NCI-H774 (cell line): Measurements from ENCODE around the gene PAX5.

Source experiments
- DNase-seq: peaks from one replicate; lab custom pipeline; 2025; lab: John Stamatoyannopoulos, UW

PAX5 gene

DNA sequence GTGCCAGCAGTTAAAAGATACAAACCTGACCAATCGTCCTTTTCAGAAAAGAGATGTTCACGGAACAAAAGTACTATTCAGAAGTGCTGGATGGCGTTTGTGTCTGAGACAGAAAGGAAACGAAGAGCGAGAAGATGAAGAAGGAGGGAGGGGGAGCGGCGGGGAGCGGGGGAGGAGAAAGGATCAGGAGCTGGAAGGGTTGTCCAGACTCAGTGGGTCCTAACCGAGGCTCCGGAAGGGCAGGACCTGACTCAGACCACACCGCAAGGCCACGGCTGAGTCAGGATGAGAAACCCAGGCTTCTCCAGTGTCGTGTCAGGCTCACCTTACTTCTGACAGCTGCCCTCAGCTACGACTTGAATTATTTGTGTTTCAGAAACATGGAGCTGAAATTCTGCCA lies 46.2 kb downstream of the PAX5 start:
- no peak for DNase-seq

DNA sequence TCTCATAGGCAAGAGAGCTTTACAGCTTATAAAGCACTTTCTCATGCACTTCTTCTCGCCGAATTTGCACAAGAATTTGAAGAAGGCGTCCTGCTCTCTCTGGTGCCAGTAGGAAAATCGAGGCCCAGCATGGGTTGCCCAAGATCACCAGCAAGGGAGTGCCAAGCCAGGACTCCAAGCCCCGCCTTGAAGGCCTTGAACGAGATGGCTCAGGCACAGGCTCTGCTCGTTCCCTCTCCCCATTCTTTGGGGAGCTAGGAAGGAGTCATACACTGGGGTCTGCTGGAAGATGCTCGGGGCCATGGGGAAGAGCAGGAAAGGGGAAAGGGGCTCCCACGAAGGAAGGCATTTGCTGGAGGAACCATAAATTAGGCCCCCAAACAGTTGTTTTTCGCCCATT lies 46.7 kb downstream of the PAX5 start:
- no peak for DNase-seq

DNA sequence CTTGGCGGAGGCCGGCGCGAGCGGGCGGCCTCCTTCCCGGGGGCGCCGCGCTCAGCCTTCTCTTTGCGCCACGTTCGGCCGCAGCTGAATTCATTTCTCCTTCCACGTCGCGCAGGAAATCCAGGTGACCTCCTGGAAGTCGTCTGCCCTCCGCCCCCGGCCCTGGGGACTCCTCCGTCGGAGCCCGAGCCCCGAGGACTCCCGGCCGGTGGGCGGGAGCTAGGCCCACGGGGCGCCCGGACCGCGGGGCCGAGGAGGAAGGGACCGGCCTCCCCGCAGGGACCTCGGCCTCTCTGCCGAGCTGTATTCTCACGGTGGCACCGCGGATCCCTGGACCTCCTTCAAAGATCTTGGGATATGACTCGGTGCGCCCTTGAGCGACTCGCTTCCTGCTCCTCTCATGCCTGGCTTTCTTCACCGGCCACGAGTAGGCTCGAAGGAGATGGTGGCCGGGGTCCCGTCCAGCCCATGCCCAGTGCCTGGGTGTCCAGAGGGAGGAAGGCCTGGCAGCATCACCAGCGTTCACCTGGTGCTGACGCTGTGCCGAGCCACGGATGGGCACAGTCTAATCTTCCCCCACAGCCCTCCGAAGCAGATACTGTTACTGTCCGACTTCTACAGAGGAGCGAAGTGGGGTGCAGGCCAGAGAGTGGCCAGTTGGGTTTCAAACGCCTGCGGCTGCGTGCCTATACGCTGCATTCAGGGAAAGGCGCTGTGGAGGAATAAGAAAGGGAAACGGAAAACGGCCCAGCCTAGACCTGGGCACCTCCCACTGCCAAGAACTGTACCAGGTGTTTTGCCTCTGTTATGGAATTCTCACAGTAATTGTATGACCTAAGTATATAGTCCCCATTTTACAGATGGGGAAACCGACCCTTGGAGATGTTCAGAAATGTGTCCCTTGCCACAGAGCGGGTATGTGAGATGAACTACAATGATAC lies 47.3 kb downstream of the PAX5 start:
- DNase-seq: no peak

DNA sequence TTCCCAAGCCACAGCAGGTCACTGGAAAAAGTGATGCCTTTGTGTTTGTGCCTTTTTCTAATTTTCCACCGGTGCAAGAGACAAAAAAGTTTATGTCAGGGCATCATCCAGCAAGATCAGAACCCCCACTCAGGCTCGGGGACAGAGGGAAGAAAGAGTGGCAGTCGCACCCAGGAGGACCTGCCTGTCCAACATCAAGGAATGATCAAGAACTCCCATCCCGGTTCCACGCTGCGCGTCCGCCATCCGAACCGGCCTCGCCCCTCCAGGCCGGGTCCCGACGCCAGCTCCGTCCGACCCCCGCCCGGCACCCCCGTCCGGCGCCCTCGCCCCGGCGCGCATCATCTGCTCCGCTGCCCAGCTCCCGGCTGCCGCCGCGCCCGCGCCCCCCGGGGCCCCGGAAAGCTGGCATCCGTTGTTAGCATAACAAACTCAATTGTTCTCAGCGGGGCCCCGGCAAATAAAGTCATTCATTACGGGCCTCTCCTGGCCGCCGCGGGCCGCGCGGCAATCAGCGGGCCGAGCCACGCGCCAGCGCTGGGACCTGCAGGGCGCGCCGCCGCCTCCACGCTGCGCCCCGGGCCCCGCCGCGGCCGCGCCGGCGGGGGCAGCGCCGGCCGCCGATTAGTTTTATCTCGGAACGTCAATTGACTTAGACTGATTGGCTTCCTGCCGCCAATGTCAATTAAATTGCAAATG lies 48.1 kb downstream of the PAX5 start:
- no peak for DNase-seq

DNA sequence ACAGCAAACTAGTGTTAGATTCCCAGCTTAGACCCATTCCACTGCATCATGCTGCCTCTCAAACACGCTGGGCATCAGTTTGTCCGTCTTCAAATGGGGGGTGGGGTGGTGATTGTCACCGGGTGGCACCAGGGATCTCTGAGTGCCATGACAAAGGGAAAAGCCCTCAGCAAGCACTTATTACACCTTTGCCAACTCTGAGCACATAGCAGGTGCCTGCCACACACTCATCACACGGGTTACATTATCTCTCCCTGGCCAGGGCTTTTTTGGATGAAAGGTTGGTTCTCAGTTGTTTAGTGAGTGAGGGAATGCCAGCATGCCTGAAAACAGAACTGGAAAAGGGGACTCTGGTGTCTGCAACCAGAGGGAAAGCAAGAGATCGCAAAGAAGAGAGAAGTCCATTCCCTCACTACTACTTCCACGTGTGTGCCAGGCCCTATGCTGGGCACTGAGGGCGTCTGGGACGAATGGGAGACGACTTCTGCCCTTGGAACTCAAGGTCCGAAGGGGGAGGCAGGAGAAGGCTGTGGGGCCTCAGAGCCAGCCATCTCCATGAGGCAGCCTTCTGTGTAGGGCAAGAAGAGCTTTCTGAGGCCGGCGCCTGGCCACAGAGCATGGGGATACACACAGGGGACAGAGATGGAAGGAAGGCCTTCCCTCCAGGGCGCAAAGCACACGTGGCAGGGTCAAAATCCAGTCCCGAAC lies 48.9 kb downstream of the PAX5 start:
- no peak for DNase-seq

DNA sequence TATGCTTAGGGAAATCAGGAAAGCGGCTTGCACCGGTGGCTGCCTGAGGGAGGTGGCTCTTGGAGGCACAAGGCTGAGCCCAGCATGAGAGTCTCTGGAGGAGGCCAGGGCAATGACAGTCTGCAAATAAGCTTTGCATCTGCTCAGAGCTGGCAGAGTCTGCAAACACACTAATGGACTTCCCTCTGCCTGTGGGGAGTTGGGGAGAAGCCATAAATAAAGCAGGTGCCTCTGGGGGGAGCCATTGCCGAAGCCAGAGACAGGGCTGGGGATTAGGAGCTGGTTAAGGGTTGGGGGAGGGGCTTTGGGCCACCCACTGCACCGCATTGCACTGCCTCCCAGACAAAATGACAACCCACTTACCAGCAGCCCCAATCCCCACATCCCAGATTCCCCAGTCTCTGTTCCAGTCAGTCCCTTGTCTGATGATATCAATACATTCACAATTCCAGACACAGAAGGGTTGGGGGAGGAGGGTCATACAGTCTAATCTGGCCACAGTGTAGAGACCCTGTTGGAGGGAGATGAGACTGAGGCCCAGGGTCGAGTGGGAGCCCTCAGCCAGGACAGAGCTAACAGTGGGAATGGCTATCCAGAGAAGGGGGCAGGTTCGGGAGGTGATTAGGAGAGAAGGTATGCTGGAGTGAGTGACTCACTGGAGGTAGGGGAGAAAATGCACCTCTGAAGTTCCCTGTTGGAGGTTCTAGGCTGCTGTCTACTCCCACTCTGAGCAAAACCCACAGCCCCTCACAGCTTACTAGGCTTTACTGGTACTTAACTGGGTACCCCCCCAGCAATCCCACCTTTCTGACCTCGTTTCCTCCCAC lies 53.7 kb downstream of the PAX5 start:
- peak; percentile 79 for DNase-seq

DNA sequence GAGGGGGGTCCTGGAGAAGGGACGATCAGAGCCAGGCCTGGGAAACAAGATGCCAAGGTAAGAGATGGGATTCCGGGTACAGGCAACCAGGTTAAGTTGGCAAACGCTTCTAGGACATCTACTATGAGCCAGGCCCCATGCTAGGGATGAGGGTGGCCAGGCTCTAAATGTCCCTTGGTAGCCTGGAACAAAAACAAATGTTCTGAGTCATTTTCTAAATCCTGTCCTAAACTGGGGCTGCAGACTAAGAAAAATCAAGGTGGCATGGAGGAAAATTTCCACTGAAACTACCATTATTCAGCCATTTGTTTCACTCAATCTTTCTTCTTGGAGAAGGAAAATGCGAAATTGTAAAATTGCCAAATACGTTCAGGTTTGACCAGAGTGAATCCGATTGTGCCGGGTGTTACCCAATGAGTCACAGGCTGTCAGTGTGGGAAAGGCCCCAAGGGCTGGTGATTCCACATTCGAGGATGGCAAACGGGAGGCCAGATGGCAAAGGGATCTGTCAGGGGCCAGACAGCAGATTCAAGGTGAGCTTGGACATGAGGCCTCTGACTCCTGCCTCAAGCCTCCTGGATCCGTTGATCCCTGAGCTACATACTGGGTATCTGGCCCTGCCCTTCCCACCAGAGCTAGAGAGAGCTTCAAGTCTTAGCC lies 57.6 kb downstream of the PAX5 start:
- DNase-seq: no peak

DNA sequence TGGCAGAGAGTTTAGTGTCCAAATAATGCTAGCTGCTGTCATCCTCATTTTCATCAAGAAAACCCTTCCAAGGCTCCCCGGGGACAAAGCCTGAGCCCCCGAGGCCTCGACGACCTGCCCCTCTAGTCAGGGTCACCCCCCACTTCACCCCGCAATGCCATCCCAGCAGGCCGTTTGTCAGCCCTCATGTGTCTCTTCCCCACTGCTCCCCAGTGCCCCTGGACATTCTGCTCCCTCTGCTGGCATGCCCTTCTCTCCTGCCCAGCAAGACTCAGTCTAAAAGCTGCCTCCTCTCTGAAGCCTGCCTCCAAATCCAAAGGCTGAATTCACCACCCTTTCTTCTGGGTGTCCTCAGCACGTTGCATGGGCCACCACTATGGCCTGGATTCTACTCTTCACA lies 59.3 kb downstream of the PAX5 start:
- no peak for DNase-seq

DNA sequence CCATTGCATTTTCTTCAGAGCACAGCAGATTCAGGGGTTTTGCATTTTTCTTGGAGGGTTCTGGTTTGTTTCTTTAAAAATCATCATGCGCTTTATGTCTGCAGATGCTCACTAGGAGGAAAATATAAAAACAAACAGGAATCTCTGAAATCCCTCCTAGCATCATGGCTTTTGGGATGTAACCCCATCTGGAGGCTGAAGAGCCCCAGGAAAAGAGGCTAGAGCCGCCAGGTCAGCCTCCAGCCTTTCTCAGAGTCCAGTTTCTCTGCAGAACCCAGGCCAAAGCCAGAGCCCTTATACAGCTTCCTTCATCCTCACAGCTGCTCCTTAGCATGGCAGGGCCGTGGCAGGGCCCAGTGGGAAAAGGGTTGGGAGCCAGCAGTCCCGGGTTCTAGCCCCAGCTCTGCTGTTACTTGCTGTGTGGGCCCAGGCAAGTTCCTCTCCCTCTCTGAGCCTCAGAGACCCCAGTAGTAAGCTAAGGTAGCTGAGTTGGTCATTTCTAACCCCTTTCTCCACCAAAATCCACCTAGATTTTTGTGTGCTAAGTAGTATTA lies 62.1 kb downstream of the PAX5 start:
- DNase-seq: no peak

DNA sequence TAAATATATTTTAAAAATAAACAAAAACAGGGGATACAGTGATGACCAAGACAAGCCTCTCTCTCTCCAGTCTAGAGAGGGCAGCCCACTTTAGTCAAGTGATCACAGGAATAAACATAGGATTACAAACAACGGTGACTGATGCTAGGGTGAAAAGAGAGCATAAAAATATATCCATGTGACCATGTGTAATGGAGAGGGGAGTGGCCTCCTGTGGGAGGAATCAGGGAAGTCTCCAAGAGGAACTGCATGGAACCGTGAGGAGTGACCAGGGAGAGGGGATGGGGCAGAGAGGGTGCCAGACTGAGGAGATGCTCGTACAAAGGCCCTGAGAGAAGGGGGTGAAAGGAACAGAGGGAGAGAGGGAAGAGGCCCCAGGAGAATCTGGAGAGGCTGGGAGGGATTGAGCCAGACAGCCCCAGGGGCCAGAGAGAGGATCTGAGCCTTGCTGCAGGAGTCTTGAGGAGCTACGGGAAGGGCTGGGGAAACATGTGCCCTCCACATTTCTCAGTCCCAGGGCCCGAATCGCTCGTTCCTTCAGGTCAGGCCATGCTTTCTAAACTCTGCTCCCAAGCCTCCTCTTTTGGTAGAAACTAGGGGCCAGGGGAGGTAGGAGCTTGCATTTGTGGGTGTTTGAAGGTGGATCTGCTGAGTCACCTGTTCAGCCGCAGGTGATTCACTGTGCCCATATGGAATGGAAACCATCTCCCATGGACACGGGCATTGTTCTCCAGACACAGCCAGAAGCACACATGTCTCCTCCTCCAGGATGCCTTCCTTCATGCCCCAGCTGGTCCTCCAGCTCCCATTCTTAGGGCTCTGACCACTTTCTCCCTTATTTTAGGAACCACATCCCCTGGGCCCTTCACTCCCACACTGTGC lies 63.8 kb downstream of the PAX5 start:
- peak; percentile 10 for DNase-seq

DNA sequence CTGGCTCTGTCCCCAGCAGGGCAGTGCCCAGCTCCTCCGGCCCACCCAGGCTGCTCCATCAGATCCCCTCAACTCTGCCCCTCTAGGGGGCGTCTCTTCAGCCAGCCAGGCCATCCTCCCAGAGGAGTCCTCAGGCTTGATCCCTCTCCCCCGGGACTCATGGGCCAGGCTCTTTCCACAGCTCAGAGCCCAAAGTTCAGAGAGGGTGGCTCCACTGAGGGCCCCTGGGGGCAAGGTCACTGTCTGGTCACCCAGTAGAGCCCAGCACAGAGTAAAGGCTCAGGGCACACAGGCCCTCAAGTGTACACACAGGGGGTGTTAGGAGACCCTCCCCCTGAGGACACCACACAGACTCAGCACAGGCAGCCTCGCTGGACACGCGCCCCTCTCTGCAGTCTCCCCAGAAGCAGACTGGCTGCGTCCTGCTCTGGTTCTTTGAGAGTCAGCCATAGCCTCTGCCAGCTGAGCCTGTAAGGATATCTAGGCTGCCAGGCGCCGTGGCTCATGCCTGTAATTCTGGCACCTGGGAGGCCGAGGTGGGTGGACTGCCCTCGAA lies 64.8 kb downstream of the PAX5 start:
- DNase-seq: no peak

DNA sequence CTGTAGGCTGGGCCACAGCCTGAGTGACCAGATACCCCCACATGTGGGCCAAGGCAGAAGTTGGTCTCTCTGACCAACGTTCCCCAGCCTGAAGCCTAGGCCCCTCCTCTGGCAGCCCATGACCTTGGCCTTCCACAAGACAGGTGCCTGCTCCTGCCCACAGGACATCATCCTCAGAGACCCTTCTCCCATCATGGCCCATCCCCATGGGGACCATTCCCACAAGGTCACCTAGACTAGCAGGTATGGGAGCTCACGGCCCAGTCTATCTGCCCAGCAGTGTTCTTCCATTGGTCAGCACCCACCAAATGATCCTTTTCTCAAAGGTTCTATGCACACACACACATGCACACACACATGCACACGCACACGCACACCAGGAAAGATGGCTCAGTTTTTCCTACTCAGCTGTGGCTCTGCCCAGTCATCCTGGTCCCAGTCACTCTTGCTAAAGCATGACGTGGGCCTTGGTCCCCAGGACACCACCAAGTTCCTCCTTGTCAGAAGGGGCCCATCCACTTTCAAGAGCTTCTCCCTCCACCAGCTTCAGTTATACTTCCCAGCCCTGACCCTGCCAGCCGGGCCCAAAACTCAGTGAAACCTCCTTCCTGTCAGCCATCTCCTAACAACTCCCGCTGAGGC lies 65.4 kb downstream of the PAX5 start:
- no peak for DNase-seq

DNA sequence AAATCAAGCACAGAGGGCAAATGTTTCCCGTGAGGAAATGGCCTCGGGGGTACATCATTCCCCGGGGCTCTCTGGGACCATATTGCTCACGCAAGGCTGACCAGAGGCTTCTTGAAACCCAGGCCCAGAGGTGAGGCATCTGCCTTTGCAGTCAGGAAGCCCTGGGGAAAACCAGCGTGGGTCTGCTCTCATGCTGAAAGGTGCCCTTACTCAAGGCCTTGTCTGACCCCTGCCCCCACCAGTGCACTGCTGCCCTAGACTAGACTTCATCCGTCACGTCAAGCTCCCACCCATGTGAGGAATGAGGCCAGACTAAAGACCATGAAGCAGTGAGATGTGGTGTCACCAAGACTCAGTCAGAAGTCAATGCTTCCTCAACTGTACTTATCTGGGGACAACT lies 66.1 kb downstream of the PAX5 start:
- DNase-seq: no peak

DNA sequence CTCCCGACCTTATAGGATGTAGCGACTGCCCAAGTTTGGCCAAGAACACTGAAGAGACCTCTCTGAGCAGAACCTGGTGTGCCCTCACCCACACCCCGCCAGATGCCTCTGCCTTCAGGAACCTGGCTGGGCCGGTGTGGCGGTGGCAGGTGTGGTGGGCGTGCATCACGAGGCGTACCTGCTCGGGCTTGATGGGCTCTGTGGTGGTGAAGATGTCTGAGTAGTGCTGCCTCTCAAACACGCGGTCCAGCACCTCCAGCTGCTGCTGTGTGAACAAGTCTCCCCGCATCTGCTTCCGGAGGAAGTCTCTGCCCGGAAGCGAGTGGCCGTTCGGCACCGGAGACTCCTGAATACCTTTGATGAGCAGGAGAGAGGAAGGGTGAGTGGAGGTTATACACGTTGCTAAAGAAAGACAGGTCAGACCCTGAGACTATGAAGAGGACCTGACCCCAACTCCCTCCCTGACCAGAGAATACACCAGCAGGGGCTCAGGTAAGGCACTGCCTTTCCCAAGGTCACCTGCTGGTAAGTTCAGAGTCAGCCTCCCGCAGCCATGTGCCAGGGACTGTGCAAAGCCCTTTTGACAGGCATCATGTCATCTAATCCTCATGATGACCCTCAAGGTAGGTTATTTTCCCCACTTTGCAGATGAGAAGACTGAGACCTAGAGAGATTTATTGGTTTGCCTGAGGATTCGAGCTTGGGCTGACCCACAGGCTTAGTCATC lies 67.5 kb downstream of the PAX5 start:
- no peak for DNase-seq

DNA sequence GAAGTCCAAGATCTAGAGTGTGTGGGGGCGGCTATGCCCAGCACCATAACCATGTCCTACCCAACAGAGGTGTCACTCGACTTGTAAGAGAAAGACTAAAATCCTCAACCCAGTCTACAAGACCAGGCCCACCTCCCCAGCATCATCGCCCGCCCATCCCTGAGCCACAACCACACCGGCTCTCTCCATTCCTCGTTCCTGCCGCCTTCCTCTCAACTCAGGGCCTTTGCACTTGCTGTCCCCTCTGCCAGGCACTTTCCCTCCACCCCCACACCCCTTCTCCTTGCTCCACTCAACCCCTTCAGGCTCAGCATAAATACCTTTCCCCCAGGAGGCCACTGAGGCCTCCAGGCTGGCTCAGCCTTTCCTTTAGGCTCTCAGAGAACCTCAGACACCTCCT lies 69.3 kb downstream of the PAX5 start:
- no peak for DNase-seq

DNA sequence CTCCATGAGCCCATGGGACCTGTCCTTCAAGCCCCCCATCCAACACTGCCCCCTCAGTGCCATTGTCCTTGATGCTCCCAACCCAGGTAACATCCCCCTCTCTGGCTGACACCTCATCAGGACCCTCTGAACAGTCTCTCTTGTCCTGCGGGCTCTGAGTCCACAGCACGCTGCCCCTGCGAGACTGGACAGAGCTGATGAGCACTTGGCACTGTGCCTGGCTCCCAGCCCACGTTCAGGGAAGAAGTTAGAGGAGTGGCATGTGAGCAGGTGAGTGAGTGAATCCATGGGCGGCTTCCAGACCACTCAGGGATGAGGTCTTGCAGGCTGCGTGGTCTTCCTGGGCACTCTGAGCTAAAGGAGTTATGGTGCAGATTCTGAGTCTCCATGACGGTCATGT lies 70.7 kb downstream of the PAX5 start:
- no peak for DNase-seq

DNA sequence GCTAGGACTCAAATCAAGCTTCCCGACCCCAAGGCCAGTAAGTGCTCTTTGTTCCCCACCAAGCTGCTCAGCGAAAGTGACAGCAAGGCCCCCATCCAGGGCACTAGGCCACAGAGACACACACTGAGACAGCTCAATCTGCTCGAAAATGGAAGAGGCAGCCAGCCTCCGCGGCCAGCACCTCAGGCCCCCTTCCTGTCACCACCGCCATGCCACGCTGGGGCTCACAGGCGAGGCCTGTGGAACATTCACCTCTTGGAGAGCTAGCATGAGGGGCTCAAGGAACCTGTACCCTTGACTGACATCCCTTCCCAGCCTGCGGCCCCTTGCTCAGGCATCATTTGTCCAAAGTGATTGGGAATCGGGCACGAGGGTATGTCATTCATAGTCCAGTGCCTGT lies 71.4 kb downstream of the PAX5 start:
- no peak for DNase-seq

DNA sequence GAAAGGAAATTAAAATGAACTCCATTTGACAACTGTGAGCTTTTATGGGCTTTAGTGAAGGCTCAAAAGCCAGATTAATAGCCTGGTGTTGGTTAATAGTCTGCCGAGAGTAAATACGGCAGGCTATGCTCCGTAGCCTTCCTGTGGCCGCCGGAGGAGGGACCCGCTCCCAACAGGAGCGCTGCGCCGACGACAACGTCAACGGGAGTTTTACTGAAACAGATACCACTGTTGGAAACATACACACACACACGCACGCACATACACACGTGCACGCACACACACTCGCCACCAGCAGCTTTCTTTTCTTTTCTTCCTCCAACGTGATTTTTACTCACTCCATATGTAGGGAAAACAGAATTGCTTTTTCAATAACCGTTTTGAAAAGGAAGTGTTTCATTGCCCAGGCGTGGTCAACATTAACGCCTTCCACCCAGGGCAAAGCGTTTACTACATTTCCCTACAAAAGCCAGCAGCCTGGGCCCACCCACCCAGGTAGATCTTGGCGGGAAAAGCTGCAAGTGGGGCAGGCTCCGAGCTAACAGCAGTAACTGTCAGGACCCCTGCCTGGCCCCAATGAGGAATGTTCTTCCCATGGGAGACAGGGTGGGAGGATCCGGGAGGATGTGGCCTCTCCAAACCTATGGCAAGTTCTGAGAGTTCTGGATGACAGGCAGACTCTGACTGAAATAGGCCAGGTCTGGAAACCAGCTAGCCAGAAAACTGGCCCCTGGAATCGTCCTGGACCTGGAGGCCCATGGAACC lies 72.3 kb downstream of the PAX5 start:
- no peak for DNase-seq
